ENCODE data around the gene PDE4A.

Gene PDE4A

DNA sequence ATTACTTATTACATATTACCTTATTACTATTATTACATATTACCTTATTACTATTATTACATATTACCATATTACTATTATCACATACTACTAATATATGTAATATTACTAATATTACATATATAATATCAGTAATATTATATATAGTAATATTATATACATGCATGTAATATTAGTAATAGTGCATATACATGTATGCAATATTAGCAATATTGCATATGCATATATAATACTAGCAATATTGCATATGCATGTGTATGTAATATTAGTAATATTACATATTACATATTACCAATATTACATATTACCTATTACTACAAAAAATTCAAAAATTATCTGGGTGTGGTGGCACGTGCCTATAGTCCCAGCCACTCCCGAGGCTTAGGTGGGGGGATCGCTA, 22.4 kb downstream of the PDE4A start:
- no peak for TF ChIP-seq NFIC (IDR thresholded peaks at IDR 0.05)
- TF ChIP-seq, protein P1, sequence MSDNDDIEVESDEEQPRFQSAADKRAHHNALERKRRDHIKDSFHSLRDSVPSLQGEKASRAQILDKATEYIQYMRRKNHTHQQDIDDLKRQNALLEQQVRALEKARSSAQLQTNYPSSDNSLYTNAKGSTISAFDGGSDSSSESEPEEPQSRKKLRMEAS (IDR thresholded peaks at IDR 0.05) = no peak
- no peak for TF ChIP-seq YY1 (IDR thresholded peaks at IDR 0.05; ENCODE audit: low read depth)
- no peak for TF ChIP-seq TEAD4 (IDR thresholded peaks at IDR 0.05)
- TF ChIP-seq TAF1 (IDR thresholded peaks at IDR 0.05; ENCODE audit: low read depth) = no peak

DNA sequence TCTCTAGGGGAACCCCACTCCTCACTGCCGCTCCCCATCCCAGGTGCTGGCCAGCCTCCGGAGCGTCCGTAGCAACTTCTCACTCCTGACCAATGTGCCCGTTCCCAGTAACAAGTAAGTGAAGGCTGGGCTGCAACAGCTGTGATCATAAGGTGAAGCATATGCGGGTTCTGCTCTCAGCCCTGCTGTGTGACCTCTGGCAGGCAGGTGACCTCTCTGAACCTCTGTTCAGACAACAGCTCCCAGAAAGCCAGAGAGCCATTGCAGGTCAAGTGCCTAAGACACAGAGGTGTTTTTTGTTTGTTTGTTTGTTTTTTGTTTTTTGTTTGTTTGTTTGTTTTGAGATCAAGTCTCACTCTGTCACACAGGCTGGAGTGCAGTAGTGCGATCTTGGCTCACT, 28.7 kb downstream of the PDE4A start:
- no peak for TF ChIP-seq FOXM1 (IDR thresholded peaks at IDR 0.05; ENCODE audit: borderline replicate concordance, low read depth)
- no peak for TF ChIP-seq ZBTB7A (IDR thresholded peaks at IDR 0.05; ENCODE audit: low read depth)
- TF ChIP-seq CREB1 (IDR thresholded peaks at IDR 0.05; ENCODE audit: low read depth) = no peak
- TF ChIP-seq NFIC (IDR thresholded peaks at IDR 0.05) = no peak
- no peak for TF ChIP-seq EGR1 (IDR thresholded peaks at IDR 0.05)
- TF ChIP-seq YY1 (IDR thresholded peaks at IDR 0.05; ENCODE audit: low read depth) = no peak

DNA sequence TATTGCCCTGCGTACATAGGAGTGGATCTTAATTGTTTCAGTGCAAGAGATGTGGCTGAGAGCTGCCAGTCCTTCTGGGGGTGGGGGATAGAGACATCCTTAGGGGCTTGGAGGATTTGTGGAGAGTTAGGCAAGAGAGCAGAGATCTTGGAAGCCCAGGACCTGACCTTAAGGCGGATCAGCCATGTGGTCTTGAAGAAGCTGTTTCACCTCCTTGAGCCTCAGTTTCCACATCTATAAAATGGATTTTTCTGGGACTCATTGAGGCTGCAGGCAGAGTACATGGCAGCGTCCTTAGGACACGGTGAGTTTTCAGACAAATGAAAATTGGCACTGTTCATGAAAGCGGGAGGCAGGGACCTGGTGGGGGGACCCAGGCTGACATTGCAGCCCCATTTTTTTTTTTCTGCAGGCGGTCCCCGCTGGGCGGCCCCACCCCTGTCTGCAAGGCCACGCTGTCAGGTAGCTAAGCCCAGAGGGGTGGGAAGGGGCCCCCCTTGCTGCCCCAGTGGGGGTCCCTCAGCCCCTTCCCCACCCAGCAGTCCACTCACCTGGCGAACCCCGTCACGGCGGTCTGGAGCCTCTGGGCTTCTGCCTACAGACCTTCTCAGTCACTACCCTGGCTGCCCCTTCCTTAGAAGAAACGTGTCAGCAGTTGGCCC, 30.0 kb downstream of the PDE4A start:
- 0 out of 2 replicates have a peak, but pooled peaks have one; percentile 43 for TF ChIP-seq ZBTB7A (IDR thresholded peaks at IDR 0.05; ENCODE audit: low read depth)
- no peak for TF ChIP-seq TAF1 (IDR thresholded peaks at IDR 0.05; ENCODE audit: low read depth)
- TF ChIP-seq NFIC (IDR thresholded peaks at IDR 0.05) = no peak

DNA sequence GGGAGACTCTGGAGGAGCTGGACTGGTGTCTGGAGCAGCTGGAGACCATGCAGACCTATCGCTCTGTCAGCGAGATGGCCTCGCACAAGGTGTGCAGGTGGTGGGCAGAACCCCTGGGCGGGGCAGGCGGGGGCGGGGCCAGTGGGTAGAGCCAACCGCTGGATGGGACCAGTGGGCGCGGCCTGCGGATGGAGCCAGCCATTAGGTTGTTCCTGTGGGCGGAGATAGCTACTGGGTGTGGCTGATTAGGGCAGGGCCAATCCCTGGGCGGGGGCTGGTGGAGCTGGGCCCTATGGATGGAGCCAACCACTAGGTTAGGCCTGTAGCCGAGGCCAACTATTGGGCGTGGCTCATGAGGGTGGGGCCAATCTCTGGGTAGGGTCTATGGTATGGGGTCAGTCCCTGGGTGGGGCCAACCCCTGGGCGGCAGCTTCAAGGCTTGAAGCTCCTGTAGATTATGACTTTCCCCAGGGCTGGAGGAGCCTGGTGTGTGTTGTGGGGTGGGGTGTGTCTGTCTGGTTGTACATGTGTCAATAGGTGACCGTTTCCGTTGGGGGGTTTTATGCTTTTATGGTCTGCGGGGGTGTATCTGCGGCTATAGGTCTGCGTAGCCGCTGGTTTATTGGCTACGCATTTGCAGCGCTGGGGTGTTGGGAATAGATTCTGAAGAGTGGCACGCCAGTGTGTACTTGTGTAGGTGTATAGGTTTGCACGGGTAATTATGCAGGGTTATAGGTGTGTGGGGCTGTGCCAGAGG, 30.7 kb downstream of the PDE4A start:
- TF ChIP-seq, protein P1 (IDR thresholded peaks at IDR 0.05) = peak; percentile 96
- TF ChIP-seq CEBPB (IDR thresholded peaks at IDR 0.05) = no peak
- no peak for TF ChIP-seq EP300 (IDR thresholded peaks at IDR 0.05; ENCODE audit: borderline replicate concordance)

DNA sequence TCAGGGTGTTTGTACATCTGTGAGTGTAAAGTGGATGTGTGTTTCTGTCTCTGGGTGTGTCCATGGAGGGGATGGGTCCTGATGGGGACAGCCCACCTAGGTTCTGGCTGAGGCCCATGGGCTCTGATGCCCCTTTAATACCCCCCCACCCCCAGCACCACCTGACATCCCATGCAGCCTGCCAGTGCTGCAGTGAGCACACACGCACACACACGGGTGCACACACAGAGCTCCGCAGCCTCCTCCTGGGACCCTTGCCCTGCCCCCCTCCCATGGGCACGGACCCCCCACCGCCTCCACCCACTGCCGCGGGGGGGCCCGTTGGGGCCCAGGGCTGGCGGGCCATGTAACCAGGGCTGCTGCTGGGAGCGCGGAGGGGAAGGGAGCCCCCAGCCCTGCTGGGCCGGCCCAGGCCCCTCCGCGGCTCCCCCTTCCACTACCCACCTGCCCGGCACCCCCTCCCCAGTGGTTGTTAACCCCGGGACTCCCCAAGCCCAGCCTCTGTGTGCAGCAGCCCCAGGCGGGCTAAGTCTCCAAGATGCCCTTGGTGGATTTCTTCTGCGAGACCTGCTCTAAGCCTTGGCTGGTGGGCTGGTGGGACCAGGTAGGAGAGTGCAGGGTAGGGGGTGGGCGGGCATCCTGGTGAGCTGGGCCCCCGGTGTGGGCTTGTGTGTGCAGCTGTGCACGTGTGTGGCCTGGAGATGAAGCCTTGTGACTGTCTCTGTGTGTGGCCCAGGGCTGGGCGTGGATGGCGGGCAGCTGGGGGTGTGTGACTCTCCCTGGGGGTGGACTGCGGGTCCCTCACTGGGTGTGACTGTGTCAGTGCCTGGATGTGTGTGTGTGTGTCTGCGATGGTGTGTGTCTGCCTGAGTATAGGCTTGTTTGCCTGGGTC, 32.6 kb downstream of the PDE4A start:
- no peak for TF ChIP-seq TAF1 (IDR thresholded peaks at IDR 0.05; ENCODE audit: low read depth)
- TF ChIP-seq TCF12 (IDR thresholded peaks at IDR 0.05; ENCODE audit: low read depth) = no peak
- TF ChIP-seq EGR1 (IDR thresholded peaks at IDR 0.05) = no peak
- TF ChIP-seq, protein P1 (IDR thresholded peaks at IDR 0.05) = no peak
- TF ChIP-seq RAD21 (IDR thresholded peaks at IDR 0.05; ENCODE audit: low read depth) = no peak
- no peak for TF ChIP-seq EP300 (IDR thresholded peaks at IDR 0.05; ENCODE audit: borderline replicate concordance)
- no peak for TF ChIP-seq CREB1 (IDR thresholded peaks at IDR 0.05; ENCODE audit: low read depth)
- TF ChIP-seq FOXM1 (IDR thresholded peaks at IDR 0.05; ENCODE audit: borderline replicate concordance, low read depth) = no peak

DNA sequence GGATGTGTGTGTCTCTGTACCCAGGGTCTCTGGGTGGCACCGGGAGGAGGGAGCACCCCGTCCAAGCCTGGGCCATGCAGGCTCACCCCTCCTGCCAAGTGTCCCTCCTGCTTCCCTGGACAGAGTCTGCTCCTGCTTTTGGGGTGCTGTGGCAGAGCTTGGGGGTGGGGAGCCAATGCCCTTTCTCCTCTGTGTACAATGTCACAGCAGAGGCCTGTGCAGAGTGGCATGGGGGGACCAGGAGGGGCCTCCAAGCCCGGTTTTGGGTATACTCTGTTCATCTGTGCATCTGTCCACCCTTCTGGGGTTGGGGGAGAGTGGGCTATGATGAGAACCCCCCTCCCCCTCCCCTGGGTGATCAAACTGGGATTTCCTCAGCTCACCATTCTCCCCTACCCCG, 33.5 kb downstream of the PDE4A start:
- TF ChIP-seq TEAD4 (IDR thresholded peaks at IDR 0.05) (no peak), YY1 (IDR thresholded peaks at IDR 0.05; ENCODE audit: low read depth) (no peak), TCF12 (IDR thresholded peaks at IDR 0.05; ENCODE audit: low read depth) (no peak), EP300 (IDR thresholded peaks at IDR 0.05; ENCODE audit: borderline replicate concordance) (no peak), FOXM1 (IDR thresholded peaks at IDR 0.05; ENCODE audit: borderline replicate concordance, low read depth) (no peak), CEBPB (IDR thresholded peaks at IDR 0.05) (no peak), ZBTB7A (IDR thresholded peaks at IDR 0.05; ENCODE audit: low read depth) (no peak), CREB1 (IDR thresholded peaks at IDR 0.05; ENCODE audit: low read depth) (no peak), EGR1 (IDR thresholded peaks at IDR 0.05) (no peak), NFIC (IDR thresholded peaks at IDR 0.05) (no peak)
- TF ChIP-seq, protein P2, sequence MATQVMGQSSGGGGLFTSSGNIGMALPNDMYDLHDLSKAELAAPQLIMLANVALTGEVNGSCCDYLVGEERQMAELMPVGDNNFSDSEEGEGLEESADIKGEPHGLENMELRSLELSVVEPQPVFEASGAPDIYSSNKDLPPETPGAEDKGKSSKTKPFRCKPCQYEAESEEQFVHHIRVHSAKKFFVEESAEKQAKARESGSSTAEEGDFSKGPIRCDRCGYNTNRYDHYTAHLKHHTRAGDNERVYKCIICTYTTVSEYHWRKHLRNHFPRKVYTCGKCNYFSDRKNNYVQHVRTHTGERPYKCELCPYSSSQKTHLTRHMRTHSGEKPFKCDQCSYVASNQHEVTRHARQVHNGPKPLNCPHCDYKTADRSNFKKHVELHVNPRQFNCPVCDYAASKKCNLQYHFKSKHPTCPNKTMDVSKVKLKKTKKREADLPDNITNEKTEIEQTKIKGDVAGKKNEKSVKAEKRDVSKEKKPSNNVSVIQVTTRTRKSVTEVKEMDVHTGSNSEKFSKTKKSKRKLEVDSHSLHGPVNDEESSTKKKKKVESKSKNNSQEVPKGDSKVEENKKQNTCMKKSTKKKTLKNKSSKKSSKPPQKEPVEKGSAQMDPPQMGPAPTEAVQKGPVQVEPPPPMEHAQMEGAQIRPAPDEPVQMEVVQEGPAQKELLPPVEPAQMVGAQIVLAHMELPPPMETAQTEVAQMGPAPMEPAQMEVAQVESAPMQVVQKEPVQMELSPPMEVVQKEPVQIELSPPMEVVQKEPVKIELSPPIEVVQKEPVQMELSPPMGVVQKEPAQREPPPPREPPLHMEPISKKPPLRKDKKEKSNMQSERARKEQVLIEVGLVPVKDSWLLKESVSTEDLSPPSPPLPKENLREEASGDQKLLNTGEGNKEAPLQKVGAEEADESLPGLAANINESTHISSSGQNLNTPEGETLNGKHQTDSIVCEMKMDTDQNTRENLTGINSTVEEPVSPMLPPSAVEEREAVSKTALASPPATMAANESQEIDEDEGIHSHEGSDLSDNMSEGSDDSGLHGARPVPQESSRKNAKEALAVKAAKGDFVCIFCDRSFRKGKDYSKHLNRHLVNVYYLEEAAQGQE (IDR thresholded peaks at IDR 0.05; ENCODE audit: low read depth) = no peak

DNA sequence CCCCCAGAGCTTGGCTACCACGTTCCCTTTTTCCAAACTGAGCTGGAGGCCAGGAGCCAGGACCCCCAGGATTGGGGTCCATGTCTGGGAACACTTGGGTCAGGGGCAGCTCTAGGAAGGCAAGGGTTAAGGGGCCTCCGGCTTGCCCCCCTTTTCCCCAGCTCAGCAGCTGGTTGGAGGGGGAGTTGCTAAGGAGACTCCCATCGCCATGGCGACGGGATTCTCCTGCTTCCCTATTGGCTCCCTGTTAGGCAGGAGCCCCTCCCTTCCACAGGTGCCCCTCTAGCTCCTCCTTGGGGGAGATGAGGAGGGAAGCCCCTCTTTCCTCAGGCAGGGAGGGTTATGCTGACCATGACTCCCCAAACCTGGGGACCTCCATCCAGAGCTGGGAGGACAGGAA, 33.9 kb downstream of the PDE4A start:
- TF ChIP-seq TAF1 (IDR thresholded peaks at IDR 0.05; ENCODE audit: low read depth) (no peak), FOXM1 (IDR thresholded peaks at IDR 0.05; ENCODE audit: borderline replicate concordance, low read depth) (no peak)

DNA sequence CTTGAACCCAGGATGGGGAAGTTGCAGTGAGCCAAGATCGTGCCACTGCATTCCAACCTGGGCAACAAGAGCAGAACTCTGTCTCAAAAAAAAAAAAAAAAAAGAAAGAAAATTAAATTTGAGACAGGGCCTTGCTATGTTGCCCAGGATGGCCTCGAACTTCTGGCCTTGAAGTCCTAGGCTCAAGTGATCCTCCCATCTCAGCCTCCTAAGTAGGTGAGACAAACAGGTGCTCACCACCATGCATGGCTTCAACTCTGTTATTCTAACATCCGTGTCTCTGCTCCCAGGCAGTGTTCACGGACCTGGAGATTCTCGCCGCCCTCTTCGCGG, 40.3 kb downstream of the PDE4A start:
- TF ChIP-seq FOXM1 (IDR thresholded peaks at IDR 0.05; ENCODE audit: borderline replicate concordance, low read depth) = no peak
- TF ChIP-seq, protein P2 (IDR thresholded peaks at IDR 0.05; ENCODE audit: low read depth) = no peak
